HG03159 (cell line): ENCODE results near the gene CALU.

Source experiments
- ATAC-seq: cut with Tn5 transposase; IDR thresholded peaks from one replicate; pipeline ENCODE4 v1.9.1; 2021; ENCODE audit warnings: mild to moderate bottlenecking, moderate library complexity; ENCODE audit not compliant: unreplicated experiment

CALU gene

GRCh38 chr7:128781851-128782250, 42.7 kb downstream of the CALU start:
- ATAC-seq: no peak

- ATAC-seq: no peak
These were observed 44.1 kb downstream of the CALU start for GRCh38 chr7:128783143-128783861.

- no peak for ATAC-seq
These were observed 46.6 kb downstream of the CALU start for GRCh38 chr7:128785738-128786137.

- ATAC-seq: no peak
These were observed 49.6 kb downstream of the CALU start for GRCh38 chr7:128788446-128789412.

GRCh38 chr7:128790315-128791041, 51.3 kb downstream of the CALU start:
- peak; percentile 15 for ATAC-seq

- peak; percentile 75 for ATAC-seq
These were observed 52.2 kb downstream of the CALU start, which contains the start of gene CCDC136 for GRCh38 chr7:128791121-128791971. CCDC136 (plus strand) TSS chr7:128791968; CDS start chr7:128792412, 444 bp downstream.

GRCh38 chr7:128791972-128792327, 52.8 kb downstream of the CALU start:
- ATAC-seq: no peak

GRCh38 chr7:128792471-128793180, 53.5 kb downstream of the CALU start:
- ATAC-seq: no peak

GRCh38 chr7:128793181-128793547, 54.0 kb downstream of the CALU start:
- ATAC-seq: no peak

GRCh38 chr7:128794020-128794419, 54.9 kb downstream of the CALU start:
- no peak for ATAC-seq

GRCh38 chr7:128794436-128794835, 55.3 kb downstream of the CALU start:
- no peak for ATAC-seq

GRCh38 chr7:128795129-128795528, 56.0 kb downstream of the CALU start:
- no peak for ATAC-seq

GRCh38 chr7:128796327-128796726, 57.2 kb downstream of the CALU start:
- no peak for ATAC-seq

GRCh38 chr7:128799451-128799850, 60.3 kb downstream of the CALU start:
- ATAC-seq: no peak

- no peak for ATAC-seq
These were observed 61.4 kb downstream of the CALU start for GRCh38 chr7:128800567-128800966.

GRCh38 chr7:128801003-128801402, 61.8 kb downstream of the CALU start:
- ATAC-seq: no peak

GRCh38 chr7:128801667-128802418, 62.7 kb downstream of the CALU start:
- no peak for ATAC-seq

GRCh38 chr7:128804484-128804883, 65.3 kb downstream of the CALU start:
- no peak for ATAC-seq

GRCh38 chr7:128805225-128805624, 66.1 kb downstream of the CALU start:
- no peak for ATAC-seq
